GM06990 (cell line): ENCODE results near the gene ZNF91.
"Not testable (repeated sequence)": the region's sequence is repeated elsewhere in the genome, so short reads cannot be mapped to it uniquely, and the experiment has no call there.

ENCODE experiments used
- DNase-seq: peaks from one replicate; pipeline ENCODE4 v3.0.0-alpha.2; 2011; ENCODE audit not compliant: insufficient read length; ENCODE audit errors: extremely low read depth
- H3K27me3 ChIP-seq: replicated peaks from 2 replicates; pipeline ENCODE4 v1.6.0; 2011; ENCODE audit warnings: low read length; ENCODE audit not compliant: control insufficient read depth, insufficient read depth
- H3K36me3 ChIP-seq: 2 replicates; pipeline ENCODE4 v1.5.1; 2011; ENCODE audit warnings: low read length; ENCODE audit not compliant: control insufficient read depth, insufficient read depth
- H3K4me3 ChIP-seq: replicated peaks from 2 replicates; pipeline ENCODE4 v1.5.1; 2011; ENCODE audit warnings: low read depth, mild to moderate bottlenecking, control low read depth, low read length
- CTCF ChIP-seq: IDR thresholded peaks from 2 replicates; pipeline ENCODE4 v1.5.1; 2011; ENCODE audit warnings: low read length, control low read depth, mild to moderate bottlenecking, inconsistent platforms; ENCODE audit not compliant: insufficient read depth, poor library complexity, severe bottlenecking

ZNF91 gene

GRCh38 chr19:23403581-23404324 lies 8.5 kb upstream of the ZNF91 start:
- DNase-seq: no peak
- no peaks in the 10 kb centered on the region for H3K36me3 ChIP-seq
- H3K4me3 ChIP-seq: no peak overlapping the region
- no peaks in the 10 kb centered on the region for H3K27me3 ChIP-seq
- no peak for TF ChIP-seq CTCF

GRCh38 chr19:23403052-23403451 lies 7.8 kb upstream of the ZNF91 start:
- H3K36me3 ChIP-seq: no peaks in the 10 kb centered on the region
- no peak for DNase-seq

GRCh38 chr19:23402388-23402787 lies 7.1 kb upstream of the ZNF91 start:
- H3K27me3 ChIP-seq: no peaks in the 10 kb centered on the region
- DNase-seq: no peak
- H3K36me3 ChIP-seq: no peaks in the 10 kb centered on the region
- no peak overlapping the region for H3K4me3 ChIP-seq
- no peak for TF ChIP-seq CTCF

More at GRCh38 chr19:23403052-23403451, 7.8 kb upstream of the ZNF91 start:
- Histone ChIP-seq H3K27me3 (no peaks in the 10 kb centered on the region), H3K4me3 (no peak overlapping the region)
- TF ChIP-seq CTCF: no peak

GRCh38 chr19:23401086-23401610 lies 5.9 kb upstream of the ZNF91 start:
- no peak for TF ChIP-seq CTCF
- Histone ChIP-seq H3K36me3 (no peaks in the 10 kb centered on the region), H3K27me3 (no peaks in the 10 kb centered on the region), H3K4me3 (no peak overlapping the region)
- no peak for DNase-seq

GRCh38 chr19:23399443-23399842 lies 4.2 kb upstream of the ZNF91 start:
- Histone ChIP-seq H3K4me3 (no peak overlapping the region), H3K36me3 (no peaks in the 10 kb centered on the region), H3K27me3 (no peaks in the 10 kb centered on the region)
- DNase-seq: no peak
- no peak for TF ChIP-seq CTCF

GRCh38 chr19:23395722-23396117 lies 449 bp upstream of the ZNF91 start:
- not testable (repeated sequence) for H3K27me3 ChIP-seq, H3K36me3 ChIP-seq, DNase-seq, H3K4me3 ChIP-seq
